Measurements from ENCODE around the gene DYNC2LI1. TPM values are rescaled to one million over a fixed set of nuclear protein-coding genes. Genes with fewer than 3 reads are reported as not detected.

DYNC2LI1 gene
- total RNA-seq, 1 donor from 2014 or later = 8.1 TPM

- Histone ChIP-seq H3K9me3 (replicated peaks) (no peaks in the 10 kb centered on the region), H3K36me3 (peaks cover 59% of the 10 kb centered on the region), H3K4me3 (no peak overlapping the region), H3K27me3 (ENCODE audit: low read depth) (no peaks in the 10 kb centered on the region), H3K4me1 (no peaks in the 10 kb centered on the region), H3K27ac (replicated peaks) (no peak overlapping the region)
- TF ChIP-seq CTCF (IDR thresholded peaks at IDR 0.05; ENCODE audit: borderline replicate concordance) = no peak
- DNase-seq = no peak
- intact Hi-C loops (cut with micrococcal nuclease) = no loop called here
Observed at GRCh38 chr2:43792653-43793052, 18.8 kb downstream of the DYNC2LI1 start.

- Histone ChIP-seq H3K4me3 (no peak overlapping the region), H3K27me3 (ENCODE audit: low read depth) (no peaks in the 10 kb centered on the region), H3K9me3 (replicated peaks) (no peaks in the 10 kb centered on the region), H3K36me3 (peaks cover 53% of the 10 kb centered on the region), H3K27ac (replicated peaks) (no peak overlapping the region), H3K4me1 (no peaks in the 10 kb centered on the region)
- intact Hi-C loops (cut with micrococcal nuclease) = no loop called here
- DNase-seq = no peak
- no peak for TF ChIP-seq CTCF (IDR thresholded peaks at IDR 0.05; ENCODE audit: borderline replicate concordance)
Observed at GRCh38 chr2:43794956-43795355, 21.1 kb downstream of the DYNC2LI1 start.

DNA sequence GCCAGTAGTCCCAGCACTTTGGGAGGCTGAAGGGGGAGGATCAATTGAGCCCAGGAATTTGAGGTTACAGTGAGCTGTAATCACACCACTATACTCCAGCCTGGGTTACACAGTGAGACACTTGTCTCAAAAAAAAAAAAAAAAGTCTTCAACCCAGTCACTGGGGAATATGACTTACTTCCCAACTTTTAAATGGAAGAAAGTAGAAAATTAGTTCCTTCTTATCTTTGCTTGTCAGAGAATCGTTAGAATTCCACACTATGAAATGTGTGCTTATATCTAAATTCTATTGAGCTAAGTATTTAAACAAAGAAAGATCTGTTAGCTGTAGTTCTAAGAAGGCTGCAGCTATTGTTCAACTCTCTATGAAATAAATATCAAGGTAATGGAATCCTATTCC is 22.4 kb downstream of the DYNC2LI1 start:
- no peak for TF ChIP-seq CTCF (IDR thresholded peaks at IDR 0.05; ENCODE audit: borderline replicate concordance)
- intact Hi-C loops (cut with micrococcal nuclease) = no loop called here
- Histone ChIP-seq H3K27me3 (ENCODE audit: low read depth) (no peaks in the 10 kb centered on the region), H3K36me3 (peaks cover 43% of the 10 kb centered on the region), H3K9me3 (replicated peaks) (no peaks in the 10 kb centered on the region), H3K27ac (replicated peaks) (no peak overlapping the region), H3K4me1 (no peaks in the 10 kb centered on the region), H3K4me3 (no peak overlapping the region)
- DNase-seq = no peak

DNA sequence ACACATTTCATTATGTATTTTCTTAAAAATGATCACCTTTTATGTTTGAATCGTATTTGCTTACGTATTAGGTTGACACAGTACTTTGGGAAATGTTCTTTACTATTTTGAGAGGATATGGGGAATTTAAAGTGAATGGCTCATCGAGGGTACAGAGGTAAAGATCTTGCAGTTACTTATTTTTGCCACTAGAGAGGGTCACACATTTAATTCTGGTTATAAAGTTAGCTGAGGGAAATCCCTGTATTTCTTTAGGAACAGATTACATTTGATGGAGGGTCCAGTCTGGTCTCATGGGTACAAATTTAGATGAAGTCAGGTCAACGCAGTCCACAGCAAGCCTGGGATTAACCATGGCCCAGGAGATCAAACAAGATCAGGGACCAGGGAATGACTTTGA is 24.5 kb downstream of the DYNC2LI1 start:
- Histone ChIP-seq H3K4me3 (no peak overlapping the region), H3K4me1 (no peaks in the 10 kb centered on the region), H3K27me3 (ENCODE audit: low read depth) (no peaks in the 10 kb centered on the region), H3K27ac (replicated peaks) (no peak overlapping the region), H3K36me3 (peaks cover 35% of the 10 kb centered on the region), H3K9me3 (replicated peaks) (no peaks in the 10 kb centered on the region)
- peak; percentile 13 for TF ChIP-seq CTCF (IDR thresholded peaks at IDR 0.05; ENCODE audit: borderline replicate concordance)
- DNase-seq = no peak
- intact Hi-C loops (cut with micrococcal nuclease) = no loop called here

GRCh38 chr2:43800894-43801293 is 27.1 kb downstream of the DYNC2LI1 start:
- no peak overlapping the region for H3K4me3 ChIP-seq
- intact Hi-C loops (cut with micrococcal nuclease) = no loop called here
- H3K27me3 ChIP-seq (ENCODE audit: low read depth) = no peaks in the 10 kb centered on the region
- H3K27ac ChIP-seq (replicated peaks) = no peak overlapping the region
- H3K4me1 ChIP-seq = no peaks in the 10 kb centered on the region
- H3K9me3 ChIP-seq (replicated peaks) = no peaks in the 10 kb centered on the region
- H3K36me3 ChIP-seq = peaks cover 39% of the 10 kb centered on the region
- DNase-seq = no peak
- TF ChIP-seq CTCF (IDR thresholded peaks at IDR 0.05; ENCODE audit: borderline replicate concordance) = no peak

DNA sequence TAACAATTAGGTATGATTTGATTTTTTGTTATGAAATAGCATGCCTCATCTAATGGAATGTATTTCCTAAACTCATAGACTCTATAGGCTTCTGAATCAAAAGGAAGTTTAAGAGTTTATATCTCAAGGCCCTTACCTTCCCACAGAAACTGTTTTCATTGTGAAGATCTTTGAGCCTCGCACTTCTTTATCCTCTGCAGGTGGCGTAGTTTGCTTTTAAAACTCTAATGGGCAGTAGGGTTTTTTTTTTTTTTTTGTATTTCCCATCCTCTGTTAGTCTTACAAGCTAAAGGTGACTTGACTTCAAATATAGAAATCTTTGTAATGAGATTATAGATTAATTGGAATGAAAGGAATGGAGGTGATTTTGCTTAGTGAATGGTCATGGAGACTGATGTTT is 28.3 kb downstream of the DYNC2LI1 start:
- Histone ChIP-seq H3K4me3 (no peak overlapping the region), H3K4me1 (no peaks in the 10 kb centered on the region), H3K9me3 (replicated peaks) (no peaks in the 10 kb centered on the region), H3K36me3 (peaks cover 44% of the 10 kb centered on the region), H3K27me3 (ENCODE audit: low read depth) (no peaks in the 10 kb centered on the region), H3K27ac (replicated peaks) (no peak overlapping the region)
- intact Hi-C loops (cut with micrococcal nuclease) = no loop called here
- no peak for TF ChIP-seq CTCF (IDR thresholded peaks at IDR 0.05; ENCODE audit: borderline replicate concordance)
- DNase-seq = no peak

All from left ventricle myocardium inferior (tissue), 1 donor.